ENCODE results near the gene PPP2R5C.
A peak's percentile ranks its signal among the peaks of the same experiment; 100 is the strongest.

Gene PPP2R5C

GRCh38 chr14:101755591-101756324, 5.8 kb upstream of the PPP2R5C start:
- no peak for DNase-seq (ENCODE audit: low spot score)

- DNase-seq (ENCODE audit: low spot score): no peak
Measured at GRCh38 chr14:101757064-101757838, 4.3 kb upstream of the PPP2R5C start.

- DNase-seq (ENCODE audit: low spot score): no peak
Measured at GRCh38 chr14:101757839-101758211, 3.7 kb upstream of the PPP2R5C start.

- no peak for DNase-seq (ENCODE audit: low spot score)
Measured at GRCh38 chr14:101758913-101759593, 2.5 kb upstream of the PPP2R5C start.

GRCh38 chr14:101760138-101761011, 1.1 kb upstream of the PPP2R5C start:
- DNase-seq (ENCODE audit: low spot score): peak; percentile 99

GRCh38 chr14:101761881-101762529, 496 bp downstream of the PPP2R5C start:
- peak; percentile 42 for DNase-seq (ENCODE audit: low spot score)

GRCh38 chr14:101762530-101763101, 1.1 kb downstream of the PPP2R5C start:
- no peak for DNase-seq (ENCODE audit: low spot score)

- no peak for DNase-seq (ENCODE audit: low spot score)
Measured at GRCh38 chr14:101763941-101764709, 2.6 kb downstream of the PPP2R5C start.

- no peak for DNase-seq (ENCODE audit: low spot score)
Measured at GRCh38 chr14:101767618-101768362, 6.3 kb downstream of the PPP2R5C start.

GRCh38 chr14:101770183-101770582, 8.7 kb downstream of the PPP2R5C start:
- no peak for DNase-seq (ENCODE audit: low spot score)

GRCh38 chr14:101772770-101773169, 11.3 kb downstream of the PPP2R5C start:
- DNase-seq (ENCODE audit: low spot score): no peak

- DNase-seq (ENCODE audit: low spot score): no peak
Measured at GRCh38 chr14:101773378-101773777, 11.9 kb downstream of the PPP2R5C start.

GRCh38 chr14:101774006-101774795, 12.7 kb downstream of the PPP2R5C start:
- DNase-seq (ENCODE audit: low spot score): no peak

- no peak for DNase-seq (ENCODE audit: low spot score)
Measured at GRCh38 chr14:101774814-101775213, 13.3 kb downstream of the PPP2R5C start.

GRCh38 chr14:101775826-101776225, 14.3 kb downstream of the PPP2R5C start:
- no peak for DNase-seq (ENCODE audit: low spot score)

GRCh38 chr14:101776344-101776743, 14.8 kb downstream of the PPP2R5C start:
- DNase-seq (ENCODE audit: low spot score): no peak

- no peak for DNase-seq (ENCODE audit: low spot score)
Measured at GRCh38 chr14:101780390-101780789, 18.9 kb downstream of the PPP2R5C start.

- no peak for DNase-seq (ENCODE audit: low spot score)
Measured at GRCh38 chr14:101780887-101781239, 19.4 kb downstream of the PPP2R5C start.
